ENCODE data around the gene FAR1. TPM values are rescaled to one million over a fixed set of nuclear protein-coding genes. Genes with fewer than 3 reads are reported as not detected.

FAR1 gene
- total RNA-seq, 2 donors from 2014 or later: 40.2 to 43.2 TPM

GRCh38 chr11:13765886-13766285 is 97.4 kb downstream of the FAR1 start:
- DNase-seq (no peak), ATAC-seq (no peak)
- intact Hi-C loops (cut with DNase I): no loop called here
- Histone ChIP-seq H3K4me3 (no peak overlapping the region), H3K36me3 (replicated peaks in 1 of 2; ENCODE audit: insufficient read depth in 1 of 2, low read depth in 2 of 2) (no peaks in the 10 kb centered on the region), H3K27me3 (no peaks in the 10 kb centered on the region), H3K27ac (no peak overlapping the region), H3K4me1 (no peaks in the 10 kb centered on the region), H3K9me3 (no peaks in the 10 kb centered on the region)
- 66 to 72% methylated on average over 3 of the region's 3 CpGs for WGBS, 2 donors
- TF ChIP-seq POLR2A (IDR thresholded peaks at IDR 0.05): no peak

GRCh38 chr11:13767471-13767870 is 99.0 kb downstream of the FAR1 start:
- 79 to 81% methylated on average over 1 of the region's 1 CpG for WGBS, 2 donors
- Histone ChIP-seq H3K27ac (no peak overlapping the region), H3K36me3 (replicated peaks in 1 of 2; ENCODE audit: insufficient read depth in 1 of 2, low read depth in 2 of 2) (no peaks in the 10 kb centered on the region), H3K27me3 (no peaks in the 10 kb centered on the region), H3K9me3 (no peaks in the 10 kb centered on the region), H3K4me1 (no peaks in the 10 kb centered on the region), H3K4me3 (no peak overlapping the region)
- ATAC-seq (no peak), DNase-seq (no peak)
- intact Hi-C loops (cut with DNase I): no loop called here
- TF ChIP-seq POLR2A (IDR thresholded peaks at IDR 0.05) (no peak), CTCF (IDR thresholded peaks at IDR 0.05) (no peak)

- 51 to 62% methylated on average over 2 of the region's 2 CpGs for WGBS, 2 donors
- H3K4me3 ChIP-seq: no peak overlapping the region
- TF ChIP-seq POLR2A (IDR thresholded peaks at IDR 0.05): no peak
- TF ChIP-seq CTCF (IDR thresholded peaks at IDR 0.05): no peak
- no peaks in the 10 kb centered on the region for H3K36me3 ChIP-seq (replicated peaks in 1 of 2; ENCODE audit: insufficient read depth in 1 of 2, low read depth in 2 of 2)
- DNase-seq (no peak), ATAC-seq (no peak)
- intact Hi-C loops (cut with DNase I): no loop called here
- no peaks in the 10 kb centered on the region for H3K9me3 ChIP-seq
- no peaks in the 10 kb centered on the region for H3K4me1 ChIP-seq
- H3K27ac ChIP-seq: no peak overlapping the region
- H3K27me3 ChIP-seq: no peaks in the 10 kb centered on the region
Observed at GRCh38 chr11:13769188-13769587, 100.7 kb downstream of the FAR1 start.

GRCh38 chr11:13771151-13771550 is 102.7 kb downstream of the FAR1 start:
- intact Hi-C loops (cut with DNase I): loop anchor here (10.0 kb wide), 1 partner anchor 474 kb away; no protein-coding TSS in a partner anchor
- ATAC-seq (no peak), DNase-seq (no peak)
- TF ChIP-seq CTCF (IDR thresholded peaks at IDR 0.05) (no peak), POLR2A (IDR thresholded peaks at IDR 0.05) (no peak)
- no peaks in the 10 kb centered on the region for H3K9me3 ChIP-seq
- no peak overlapping the region for H3K27ac ChIP-seq
- H3K4me3 ChIP-seq: no peak overlapping the region
- H3K27me3 ChIP-seq: no peaks in the 10 kb centered on the region
- H3K36me3 ChIP-seq (replicated peaks in 1 of 2; ENCODE audit: insufficient read depth in 1 of 2, low read depth in 2 of 2): no peaks in the 10 kb centered on the region
- no peaks in the 10 kb centered on the region for H3K4me1 ChIP-seq
- WGBS, 2 donors: 70 to 87% methylated on average over 3 of the region's 3 CpGs

GRCh38 chr11:13772223-13773046 is 104.0 kb downstream of the FAR1 start:
- no peaks in the 10 kb centered on the region for H3K4me1 ChIP-seq
- intact Hi-C loops (cut with DNase I): loop anchor here (10.0 kb wide), 1 partner anchor 472 kb away; no protein-coding TSS in a partner anchor
- no peaks in the 10 kb centered on the region for H3K9me3 ChIP-seq
- H3K27me3 ChIP-seq: no peaks in the 10 kb centered on the region
- ATAC-seq: peak; percentile 48
- H3K27ac ChIP-seq: no peak overlapping the region
- DNase-seq: peak in 3 of 4 donors; percentile 9 to 55 (median 13)
- no peak overlapping the region for H3K4me3 ChIP-seq
- TF ChIP-seq CTCF (IDR thresholded peaks at IDR 0.05) (peak in 6 of 7 experiments; percentile 26 to 71 (median 54)), POLR2A (IDR thresholded peaks at IDR 0.05) (no peak)
- no peaks in the 10 kb centered on the region for H3K36me3 ChIP-seq (replicated peaks in 1 of 2; ENCODE audit: insufficient read depth in 1 of 2, low read depth in 2 of 2)
- 17 to 23% methylated on average over 5 of the region's 5 CpGs for WGBS, 2 donors

Measured in body of pancreas (tissue), 4 donors.